ENCODE measurements around the gene PRKAG2.

The PRKAG2 gene

GRCh38 chr7:151763420-151763984 lies 113.4 kb downstream of the PRKAG2 start:
- no peaks in the 10 kb centered on the region for H3K9me3 ChIP-seq (ENCODE audit: control insufficient read depth, low read length)
- H3K27ac ChIP-seq: no peak overlapping the region
- H2AFZ ChIP-seq: no peak overlapping the region
- peaks cover 3% of the 10 kb centered on the region for H3K4me1 ChIP-seq
- H3K36me3 ChIP-seq (ENCODE audit: control insufficient read depth, insufficient read depth, low read length): no peaks in the 10 kb centered on the region
- no peak overlapping the region for H3K4me3 ChIP-seq (ENCODE audit: low read depth, low read length)
- no peak for TF ChIP-seq CTCF (IDR thresholded peaks at IDR 0.05)
- H3K4me2 ChIP-seq (ENCODE audit: low read length): no peak overlapping the region
- no peak overlapping the region for H3K9ac ChIP-seq
- H3K27me3 ChIP-seq (ENCODE audit: control insufficient read depth, insufficient read depth, low read length): no peaks in the 10 kb centered on the region
- H3K79me2 ChIP-seq: peaks cover 4% of the 10 kb centered on the region

GRCh38 chr7:151762583-151763245 lies 114.2 kb downstream of the PRKAG2 start:
- TF ChIP-seq CTCF (IDR thresholded peaks at IDR 0.05): no peak
- H3K79me2 ChIP-seq: peaks cover 4% of the 10 kb centered on the region
- no peaks in the 10 kb centered on the region for H3K36me3 ChIP-seq (ENCODE audit: control insufficient read depth, insufficient read depth, low read length)
- H3K9ac ChIP-seq: no peak overlapping the region
- H3K27me3 ChIP-seq (ENCODE audit: control insufficient read depth, insufficient read depth, low read length): no peaks in the 10 kb centered on the region
- no peak overlapping the region for H2AFZ ChIP-seq
- no peaks in the 10 kb centered on the region for H3K9me3 ChIP-seq (ENCODE audit: control insufficient read depth, low read length)
- no peak overlapping the region for H3K4me3 ChIP-seq (ENCODE audit: low read depth, low read length)
- H3K4me1 ChIP-seq: peaks cover 3% of the 10 kb centered on the region
- H3K4me2 ChIP-seq (ENCODE audit: low read length): no peak overlapping the region
- no peak overlapping the region for H3K27ac ChIP-seq

- Histone ChIP-seq H3K79me2 (peaks cover 4% of the 10 kb centered on the region), H3K27ac (no peak overlapping the region), H2AFZ (no peak overlapping the region), H3K9ac (no peak overlapping the region), H3K4me1 (peaks cover 3% of the 10 kb centered on the region), H3K4me3 (ENCODE audit: low read depth, low read length) (no peak overlapping the region), H3K36me3 (ENCODE audit: control insufficient read depth, insufficient read depth, low read length) (no peaks in the 10 kb centered on the region), H3K4me2 (ENCODE audit: low read length) (no peak overlapping the region), H3K27me3 (ENCODE audit: control insufficient read depth, insufficient read depth, low read length) (no peaks in the 10 kb centered on the region), H3K9me3 (ENCODE audit: control insufficient read depth, low read length) (no peaks in the 10 kb centered on the region)
- TF ChIP-seq CTCF (IDR thresholded peaks at IDR 0.05): no peak
Measured at GRCh38 chr7:151761957-151762356, 115.0 kb downstream of the PRKAG2 start.

GRCh38 chr7:151761231-151761630 lies 115.7 kb downstream of the PRKAG2 start:
- peaks cover 3% of the 10 kb centered on the region for H3K4me1 ChIP-seq
- no peak overlapping the region for H3K4me3 ChIP-seq (ENCODE audit: low read depth, low read length)
- H3K27me3 ChIP-seq (ENCODE audit: control insufficient read depth, insufficient read depth, low read length): no peaks in the 10 kb centered on the region
- TF ChIP-seq CTCF (IDR thresholded peaks at IDR 0.05): no peak
- H3K79me2 ChIP-seq: peaks cover 4% of the 10 kb centered on the region
- no peak overlapping the region for H3K4me2 ChIP-seq (ENCODE audit: low read length)
- no peaks in the 10 kb centered on the region for H3K9me3 ChIP-seq (ENCODE audit: control insufficient read depth, low read length)
- no peak overlapping the region for H2AFZ ChIP-seq
- H3K9ac ChIP-seq: no peak overlapping the region
- no peak overlapping the region for H3K27ac ChIP-seq
- no peaks in the 10 kb centered on the region for H3K36me3 ChIP-seq (ENCODE audit: control insufficient read depth, insufficient read depth, low read length)

GRCh38 chr7:151759591-151760042 lies 117.3 kb downstream of the PRKAG2 start:
- H3K4me1 ChIP-seq: peaks cover 3% of the 10 kb centered on the region

More at GRCh38 chr7:151759591-151760042, 117.3 kb downstream of the PRKAG2 start:
- Histone ChIP-seq H3K27ac (no peak overlapping the region), H3K4me3 (ENCODE audit: low read depth, low read length) (no peak overlapping the region), H3K9me3 (ENCODE audit: control insufficient read depth, low read length) (no peaks in the 10 kb centered on the region), H3K9ac (no peak overlapping the region), H2AFZ (no peak overlapping the region), H3K36me3 (ENCODE audit: control insufficient read depth, insufficient read depth, low read length) (no peaks in the 10 kb centered on the region), H3K27me3 (ENCODE audit: control insufficient read depth, insufficient read depth, low read length) (no peaks in the 10 kb centered on the region), H3K4me2 (ENCODE audit: low read length) (no peak overlapping the region), H3K79me2 (peaks cover 4% of the 10 kb centered on the region)
- peak; percentile 98 for TF ChIP-seq CTCF (IDR thresholded peaks at IDR 0.05)
